Gastrocnemius medialis (tissue), 4 donors: ENCODE results near the gene ICOS. TPM values are rescaled to one million over a fixed set of nuclear protein-coding genes. Genes with fewer than 3 reads are reported as not detected.

Experiments
- ATAC-seq, 2 donors: fragments of 150-250 bp; one replicate each; pipeline ENCODE4 v1.9.1; 2016
- DNase-seq, 2 donors: peaks; one replicate each; pipeline ENCODE4 v3.0.0-alpha.2; 2019
- H3K27ac ChIP-seq, 4 donors: fragments of 200-600 bp; sonication (generic); 1 replicate in 1 of 4; 2 replicates in 3 of 4; pipeline ENCODE4 v1.5.1; 2016 to 2018; ENCODE audit warnings: mild to moderate bottlenecking in 2 of 4, moderate library complexity in 1 of 4
- H3K27me3 ChIP-seq, 3 donors: fragments of 200-600 bp; sonication (generic) in 2 of 3; 1 replicate in 1 of 3; 2 replicates in 2 of 3; pipeline versions ENCODE4 v1.5.1 to v1.6.0; 2016 to 2019; ENCODE audit warnings: mild to moderate bottlenecking in 1 of 3, moderate library complexity in 1 of 3
- H3K36me3 ChIP-seq, 2 donors: fragments of 200-600 bp; sonication (generic) in 1 of 2; one replicate each; pipeline ENCODE4 v1.5.1; 2017 to 2018
- H3K4me1 ChIP-seq, 2 donors: fragments of 200-600 bp; sonication (generic) in 1 of 2; one replicate each; pipeline ENCODE4 v1.5.1; 2016 to 2017; ENCODE audit warnings: mild to moderate bottlenecking in 2 of 2
- H3K4me3 ChIP-seq, 4 donors: fragments of 200-600 bp; sonication (generic) in 3 of 4; 1 replicate in 1 of 4; 2 replicates in 3 of 4; pipeline ENCODE4 v1.5.1; 2016 to 2019; ENCODE audit warnings: mild to moderate bottlenecking in 2 of 4
- H3K9me3 ChIP-seq, 3 donors: fragments of 200-600 bp; sonication (generic) in 2 of 3; 1 replicate in 1 of 3; 2 replicates in 2 of 3; pipeline ENCODE4 v1.5.1; 2016 to 2019
- CTCF ChIP-seq, 5 experiments: fragments of 450-650 bp in 3 of 5; fragments of 200-600 bp in 2 of 5; sonication (generic) in 2 of 5; IDR thresholded peaks in 4 of 5; conservative IDR thresholded peaks in 1 of 5; 1 replicate in 4 of 5; 2 replicates in 1 of 5; pipeline ENCODE4 v1.5.1; 2016 to 2019; ENCODE audit warnings: antibody characterized with exemption in 5 of 5, mild to moderate bottlenecking in 3 of 5, moderate library complexity in 3 of 5
- POLR2A ChIP-seq, 2 donors: fragments of 450-650 bp; IDR thresholded peaks; one replicate each; pipeline ENCODE4 v1.6.1; 2017; ENCODE audit warnings: antibody characterized with exemption in 2 of 2, mild to moderate bottlenecking in 2 of 2, moderate library complexity in 2 of 2
- in situ Hi-C, 4 donors: fragments of 200-750 bp; cut with MboI; loops; one replicate each; pipeline versions ENCODE4 v1.15.0 to v1.8.0; 2017; ENCODE audit warnings: low sequenced_read_pairs in 4 of 4
- intact Hi-C: fragments of 100-400 bp; cut with DNase I; formaldehyde crosslinking; loops from one replicate; pipeline ENCODE4 v1.15.1; 2023; ENCODE audit warnings: low total_unique reads
- total RNA-seq, 4 donors: library from RNA; depleted of rRNA; stranded (reverse); fragments of >200 nt; gene quantifications; one replicate each; pipeline versions ENCODE4 v1.1.0 to v1.2.3, GENCODE V29; 2016

The ICOS gene
- total RNA-seq, 4 donors from 2014 or later = not detected

DNA sequence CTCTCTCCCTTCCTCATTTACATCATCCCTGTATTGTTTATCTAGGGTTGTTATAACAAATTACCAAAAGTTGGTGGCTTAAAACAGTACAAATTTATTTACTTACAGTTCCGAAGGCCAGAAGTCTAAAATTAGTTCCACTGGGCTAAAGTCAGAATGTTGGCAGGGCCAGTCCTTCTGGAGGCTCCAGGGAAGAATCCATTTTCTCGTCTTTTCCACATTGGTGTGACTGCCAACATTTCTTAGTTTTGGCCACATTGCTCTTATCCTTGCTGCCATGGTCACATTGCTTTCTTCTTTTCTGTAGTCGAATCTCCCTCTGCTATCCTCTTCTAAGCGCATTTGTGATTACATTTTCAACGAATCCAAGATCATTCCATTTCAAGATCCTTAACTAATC, 34.7 kb downstream of the ICOS start:
- in situ Hi-C loops = no loop called here
- no peak for ATAC-seq
- TF ChIP-seq POLR2A (IDR thresholded peaks at IDR 0.05) = no peak
- no peak for TF ChIP-seq CTCF (IDR thresholded peaks at IDR 0.05 in 4 of 5, conservative IDR thresholded peaks at IDR 0.05 in 1 of 5)
- Histone ChIP-seq H3K36me3 (no peaks in the 10 kb centered on the region), H3K27ac (no peak overlapping the region), H3K4me3 (no peak overlapping the region), H3K4me1 (no peaks in the 10 kb centered on the region), H3K27me3 (no peaks in the 10 kb centered on the region), H3K9me3 (no peaks in the 10 kb centered on the region)
- intact Hi-C loops = no loop called here
- DNase-seq = no peak

- in situ Hi-C loops = no loop called here
- intact Hi-C loops = no loop called here
Observed at GRCh38 chr2:203972066-203972465, 35.5 kb downstream of the ICOS start.

DNA sequence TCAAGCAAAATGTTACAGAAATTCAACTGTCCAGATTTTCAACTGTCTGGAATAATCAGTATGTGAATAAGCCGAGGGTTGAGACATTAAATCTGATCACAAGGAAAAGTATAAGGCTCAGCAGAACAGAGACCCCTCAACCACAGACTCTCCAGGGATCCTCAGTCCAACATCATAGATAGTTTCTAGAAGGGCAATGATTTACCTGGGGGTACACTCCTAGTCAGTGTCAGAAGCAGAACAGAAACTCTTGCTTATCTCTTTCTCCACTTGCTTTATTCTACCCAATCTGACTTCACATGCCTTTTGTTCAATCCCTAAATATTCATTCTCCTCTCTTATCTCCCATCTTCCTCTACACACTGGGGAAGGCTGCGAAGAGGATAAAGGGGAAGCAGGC, 36.4 kb downstream of the ICOS start:
- ATAC-seq (no peak), DNase-seq (no peak)
- in situ Hi-C loops = no loop called here
- no peak overlapping the region for H3K4me3 ChIP-seq
- intact Hi-C loops = no loop called here
- H3K27me3 ChIP-seq = no peaks in the 10 kb centered on the region
- H3K36me3 ChIP-seq = no peaks in the 10 kb centered on the region
- no peaks in the 10 kb centered on the region for H3K9me3 ChIP-seq
- TF ChIP-seq POLR2A (IDR thresholded peaks at IDR 0.05) (no peak), CTCF (IDR thresholded peaks at IDR 0.05 in 4 of 5, conservative IDR thresholded peaks at IDR 0.05 in 1 of 5) (no peak)
- H3K4me1 ChIP-seq = no peaks in the 10 kb centered on the region
- no peak overlapping the region for H3K27ac ChIP-seq

More at GRCh38 chr2:203972066-203972465, 35.5 kb downstream of the ICOS start:
- Histone ChIP-seq H3K4me1 (no peaks in the 10 kb centered on the region), H3K36me3 (no peaks in the 10 kb centered on the region), H3K4me3 (no peak overlapping the region), H3K27ac (no peak overlapping the region), H3K9me3 (no peaks in the 10 kb centered on the region), H3K27me3 (no peaks in the 10 kb centered on the region)
- no peak for TF ChIP-seq POLR2A (IDR thresholded peaks at IDR 0.05)
- TF ChIP-seq CTCF (IDR thresholded peaks at IDR 0.05 in 4 of 5, conservative IDR thresholded peaks at IDR 0.05 in 1 of 5) = no peak
- no peak for ATAC-seq
- no peak for DNase-seq

GRCh38 chr2:203973676-203974075, 37.1 kb downstream of the ICOS start:
- Histone ChIP-seq H3K36me3 (no peaks in the 10 kb centered on the region), H3K27me3 (no peaks in the 10 kb centered on the region), H3K4me3 (no peak overlapping the region), H3K27ac (no peak overlapping the region), H3K9me3 (no peaks in the 10 kb centered on the region), H3K4me1 (no peaks in the 10 kb centered on the region)
- TF ChIP-seq POLR2A (IDR thresholded peaks at IDR 0.05) (no peak), CTCF (IDR thresholded peaks at IDR 0.05 in 4 of 5, conservative IDR thresholded peaks at IDR 0.05 in 1 of 5) (no peak)
- ATAC-seq = no peak
- intact Hi-C loops = no loop called here
- DNase-seq = no peak
- in situ Hi-C loops = no loop called here

GRCh38 chr2:203975912-203976311, 39.3 kb downstream of the ICOS start:
- no peak overlapping the region for H3K27ac ChIP-seq
- no peaks in the 10 kb centered on the region for H3K9me3 ChIP-seq
- in situ Hi-C loops (no loop called here), intact Hi-C loops (no loop called here)
- H3K4me1 ChIP-seq = no peaks in the 10 kb centered on the region
- no peak for ATAC-seq
- H3K27me3 ChIP-seq = no peaks in the 10 kb centered on the region
- H3K36me3 ChIP-seq = no peaks in the 10 kb centered on the region
- H3K4me3 ChIP-seq = no peak overlapping the region
- TF ChIP-seq CTCF (IDR thresholded peaks at IDR 0.05 in 4 of 5, conservative IDR thresholded peaks at IDR 0.05 in 1 of 5) = no peak
- no peak for TF ChIP-seq POLR2A (IDR thresholded peaks at IDR 0.05)
- no peak for DNase-seq
